Right lobe of liver (tissue), 6 donors: ENCODE measurements around the gene SCARF1. TPM values are rescaled to one million over a fixed set of nuclear protein-coding genes. Genes with fewer than 3 reads are reported as not detected.
"Not testable (repeated sequence)": the region's sequence is repeated elsewhere in the genome, so short reads cannot be mapped to it uniquely, and the experiment has no call there.

Experiments used
- ATAC-seq, 4 donors: fragments of 200-7000 bp; cut with Tn5 transposase; one replicate each; pipeline ENCODE4 v1.9.1; 2020; ENCODE audit warnings: mild to moderate bottlenecking in 4 of 4, moderate library complexity in 4 of 4
- DNase-seq, 3 donors: peaks; one replicate each; pipeline ENCODE4 v3.0.0-alpha.2; 2020
- H3K27ac ChIP-seq, 3 donors: fragments of 200-600 bp; one replicate each; pipeline ENCODE4 v1.8.0; 2022
- H3K27me3 ChIP-seq, 2 donors: fragments of 200-600 bp; one replicate each; pipeline ENCODE4 v1.8.0; 2022
- H3K36me3 ChIP-seq, 4 donors: fragments of 200-600 bp; sonication (generic) in 1 of 4; one replicate each; pipeline versions ENCODE4 v1.5.1 to v1.8.0; 2017 to 2022; ENCODE audit warnings: control low read depth in 1 of 4
- H3K4me1 ChIP-seq, 4 donors: fragments of 200-600 bp; sonication (generic) in 1 of 4; one replicate each; pipeline versions ENCODE4 v1.5.1 to v1.8.0; 2017 to 2022; ENCODE audit warnings: control low read depth in 1 of 4
- H3K4me3 ChIP-seq, 3 donors: fragments of 200-600 bp; one replicate each; pipeline ENCODE4 v1.8.0; 2022
- H3K9me3 ChIP-seq, 4 donors: fragments of 200-600 bp; sonication (generic) in 1 of 4; one replicate each; pipeline versions ENCODE4 v1.5.1 to v1.8.0; 2017 to 2022; ENCODE audit warnings: control low read depth in 1 of 4
- CTCF ChIP-seq, 4 donors: fragments of 200-600 bp in 3 of 4; fragments of 450-650 bp in 1 of 4; IDR thresholded peaks; one replicate each; pipeline versions ENCODE4 v1.5.1 to v1.8.0; 2016 to 2022; ENCODE audit warnings: antibody characterized with exemption in 4 of 4, mild to moderate bottlenecking in 2 of 4
- POLR2A ChIP-seq: fragments of 450-650 bp; IDR thresholded peaks from one replicate; pipeline ENCODE4 v1.6.1; 2017; ENCODE audit warnings: antibody characterized with exemption, mild to moderate bottlenecking
- WGBS: methylation state at CpG from one replicate; pipeline ENCODE4 v1.1.6; 2018; ENCODE audit warnings: low coverage, low lambda C conversion rate; ENCODE audit not compliant: insufficient coverage; ENCODE audit errors: missing lambda C conversion rate; 5-methylcytosine and 5-hydroxymethylcytosine counted together
- intact Hi-C, 2 donors: fragments of 100-400 bp; cut with DNase I; formaldehyde crosslinking; loops; one replicate each; pipeline versions ENCODE4 v1.11.2 to v1.14.1; 2022
- total RNA-seq, 6 experiments: library from RNA; depleted of rRNA in 2 of 6; stranded (reverse); fragments of >200 nt in 2 of 6; fragmentation: NEBNext Ultra II Directional in 3 of 6; extraction: Animal tissue kit (Norgen Biotek cat#: 25700) in 3 of 6; gene quantifications; one replicate each; pipeline versions ENCODE4 v1.1.0 to v1.2.4, GENCODE V29; 2016 to 2023
- donor health status: DM: no; HTN: yes; CAD: no.
- donor health status: DM: no; HTN: no; CAD: no.
- donor health status: DM: no; HTN: no; CAD: no.
- donor health status: DM: no; HTN: yes; CAD: no.
- donor health status: DM: no; HTN: yes; CAD: no.

Gene SCARF1
- total RNA-seq, 6 experiments from 2014 or later, result 6.9 to 16.9 (median 8.4) TPM

- Histone ChIP-seq H3K27me3 (no peaks in the 10 kb centered on the region), H3K4me3 (no peak overlapping the region), H3K27ac (no peak overlapping the region), H3K4me1 (no peaks in the 10 kb centered on the region), H3K9me3 (no peaks in the 10 kb centered on the region), H3K36me3 (peaks cover 22 to 96% (median 71%) of the 10 kb centered on the region in 4 donors)
- WGBS, result 100% methylated on average over 3 of the region's 26 CpGs
- DNase-seq (no peak), ATAC-seq (no peak)
- TF ChIP-seq POLR2A (no peak), CTCF (IDR thresholded peaks at IDR 0.05) (no peak)
- intact Hi-C loops, result loop anchor here in 1 of 2 donors (10.0 kb wide), 1 partner anchor 192 kb away; no protein-coding TSS in a partner anchor
These were observed 27.7 kb upstream of the SCARF1 start for GRCh38 chr17:1673041-1673785.

- not testable (repeated sequence) for H3K27me3 ChIP-seq, H3K27ac ChIP-seq, ATAC-seq, H3K4me3 ChIP-seq, H3K9me3 ChIP-seq, H3K4me1 ChIP-seq
- intact Hi-C loops, result loop anchor here in 1 of 2 donors (10.0 kb wide), 1 partner anchor 111 kb away; no protein-coding TSS in a partner anchor
- DNase-seq, result peak in 1 of 3 donors; percentile 15
- 83% methylated on average over 3 of the region's 5 CpGs for WGBS
- peaks cover 22 to 95% (median 47%) of the 10 kb centered on the region in 4 donors for H3K36me3 ChIP-seq
These were observed 18.4 kb upstream of the SCARF1 start for GRCh38 chr17:1663934-1664333.

- Histone ChIP-seq H3K27me3 (no peaks in the 10 kb centered on the region), H3K27ac (no peak overlapping the region), H3K36me3 (peaks cover 32 to 97% (median 64%) of the 10 kb centered on the region in 4 donors), H3K4me1 (no peaks in the 10 kb centered on the region), H3K4me3 (no peak overlapping the region), H3K9me3 (no peaks in the 10 kb centered on the region)
- 81% methylated on average over 10 of the region's 12 CpGs for WGBS
- intact Hi-C loops, result loop anchor here in 1 of 2 donors (10.0 kb wide), 1 partner anchor 114 kb away; no protein-coding TSS in a partner anchor
- DNase-seq (no peak), ATAC-seq (no peak)
- TF ChIP-seq CTCF (IDR thresholded peaks at IDR 0.05), result no peak
- no peak for TF ChIP-seq POLR2A
These were observed 15.5 kb upstream of the SCARF1 start for GRCh38 chr17:1661045-1661444.

- ATAC-seq (no peak), DNase-seq (peak in 1 of 3 donors; percentile 18)
- TF ChIP-seq POLR2A (no peak), CTCF (IDR thresholded peaks at IDR 0.05) (no peak)
- intact Hi-C loops, result loop anchor here in 1 of 2 donors (10.0 kb wide), 1 partner anchor 47 kb away; no protein-coding TSS in a partner anchor
- no peak overlapping the region for H3K4me3 ChIP-seq
- no peaks in the 10 kb centered on the region for H3K9me3 ChIP-seq
- H3K27me3 ChIP-seq, result no peaks in the 10 kb centered on the region
- H3K36me3 ChIP-seq, result peaks cover 48 to 100% (median 76%) of the 10 kb centered on the region in 4 donors
- H3K4me1 ChIP-seq, result no peaks in the 10 kb centered on the region
- no peak overlapping the region for H3K27ac ChIP-seq
- WGBS, result 88% methylated on average over 8 of the region's 9 CpGs
These were observed 12.6 kb upstream of the SCARF1 start for GRCh38 chr17:1658100-1658499.

GRCh38 chr17:1653735-1654134, 8.2 kb upstream of the SCARF1 start:
- no peak for ATAC-seq
- WGBS, result 95% methylated on average over 7 of the region's 14 CpGs
- H3K27ac ChIP-seq, result no peak overlapping the region
- no peaks in the 10 kb centered on the region for H3K9me3 ChIP-seq
- DNase-seq, result no peak
- intact Hi-C loops, result loop anchor here in 1 of 2 donors (10.0 kb wide), 1 partner anchor 51 kb away; no protein-coding TSS in a partner anchor
- H3K27me3 ChIP-seq, result no peaks in the 10 kb centered on the region
- peaks cover 0 to 19% (median 11%) of the 10 kb centered on the region in 4 donors for H3K4me1 ChIP-seq
- no peak for TF ChIP-seq POLR2A
- H3K4me3 ChIP-seq, result no peak overlapping the region
- peaks cover 39 to 83% (median 58%) of the 10 kb centered on the region in 4 donors for H3K36me3 ChIP-seq

- not testable (repeated sequence) for H3K27me3 ChIP-seq, DNase-seq, H3K9me3 ChIP-seq, H3K27ac ChIP-seq, H3K4me3 ChIP-seq, ATAC-seq
- Histone ChIP-seq H3K4me1 (peaks cover 0 to 25% (median 16%) of the 10 kb centered on the region in 4 donors), H3K36me3 (peaks cover 31 to 74% (median 51%) of the 10 kb centered on the region in 4 donors)
- 58% methylated on average over 6 of the region's 7 CpGs for WGBS
- intact Hi-C loops, result loop anchor here in 1 of 2 donors (10.0 kb wide), 1 partner anchor 52 kb away; no protein-coding TSS in a partner anchor
These were observed 7.3 kb upstream of the SCARF1 start for GRCh38 chr17:1652794-1653193.
